HepG2 (cell line): ENCODE results near the gene IL27RA. TPM values are rescaled to one million over a fixed set of nuclear protein-coding genes. Genes with fewer than 3 reads are reported as not detected.

ENCODE experiments used
- CEBPB ChIP-seq: IDR thresholded peaks from 2 replicates; pipeline ENCODE4 v1.6.1; 2011; ENCODE audit warnings: low read depth, low read length, improper control_type of control experiment, borderline replicate concordance
- KAT8 ChIP-seq: IDR thresholded peaks from 2 replicates; pipeline ENCODE4 v1.6.1; 2016; ENCODE audit warnings: missing genetic modification reagents, missing compliant biosample characterization
- LBX2 ChIP-seq: sonication (generic); formaldehyde crosslinking; IDR thresholded peaks from 2 replicates; pipeline ENCODE4 v1.5.0; 2020; ENCODE audit warnings: missing genetic modification reagents, mild to moderate bottlenecking, borderline replicate concordance
- MED1 ChIP-seq: sonication (generic); formaldehyde crosslinking; IDR thresholded peaks from 2 replicates; pipeline ENCODE4 v1.4.0; 2020; ENCODE audit warnings: missing genetic modification reagents
- MED13 ChIP-seq: sonication (generic); formaldehyde crosslinking; IDR thresholded peaks from 2 replicates; pipeline ENCODE4 v1.5.0; 2020; ENCODE audit warnings: missing genetic modification reagents
- ZBTB40 ChIP-seq, 2 experiments: fragments of 450-650 bp in 1 of 2; sonication (generic) in 1 of 2; formaldehyde crosslinking in 1 of 2; IDR thresholded peaks; 2 replicates each; pipeline versions ENCODE4 v1.6.1 to v1.8.0; 2016 to 2022; ENCODE audit warnings: antibody characterized with exemption in 1 of 2, mild to moderate bottlenecking in 1 of 2, missing genetic modification reagents in 1 of 2
- ZHX1 ChIP-seq: sonication (generic); formaldehyde crosslinking; IDR thresholded peaks from 2 replicates; pipeline ENCODE4 v1.8.1; 2022; ENCODE audit warnings: low read depth, mild to moderate bottlenecking, missing genetic modification reagents
- ZNF557 ChIP-seq: sonication (generic); formaldehyde crosslinking; IDR thresholded peaks from 2 replicates; pipeline ENCODE4 v1.4.0; 2020; ENCODE audit warnings: missing genetic modification reagents
- ZNF564 ChIP-seq: sonication (generic); formaldehyde crosslinking; IDR thresholded peaks from 2 replicates; pipeline ENCODE4 v1.8.1; 2023; ENCODE audit warnings: mild to moderate bottlenecking, missing genetic modification reagents
- polyA plus RNA-seq, 8 experiments: library from polyadenylated mRNA; depleted of rRNA in 3 of 8; stranded (reverse) in 7 of 8; unstranded in 1 of 8; fragments of >200 nt; fragmentation: Illumina TruSeq in 4 of 8; extraction: Trizol in 4 of 8; gene quantifications; 2 replicates each; pipeline versions ENCODE4 v1.2.1 to v1.2.3, GENCODE V29; 2011 to 2016; ENCODE audit warnings: low read depth in 4 of 8, missing spikeins in 1 of 8, mixed read lengths in 1 of 8; ENCODE audit not compliant: insufficient read depth in 1 of 8
- total RNA-seq, 5 experiments: library from RNA; depleted of rRNA; stranded (reverse); fragments of >200 nt; fragmentation: Illumina TruSeq; extraction: Trizol; gene quantifications; 2 replicates each; pipeline ENCODE4 v1.2.3, GENCODE V29; 2016; ENCODE audit warnings: low read depth in 1 of 5
- TF ChIP-seq, protein P1 (sequence below): IDR thresholded peaks from 2 replicates; pipeline ENCODE4 v1.6.1; 2016; ENCODE audit warnings: missing compliant biosample characterization, missing genetic modification reagents, borderline replicate concordance
- TF ChIP-seq, protein P2 (sequence below): sonication (generic); formaldehyde crosslinking; IDR thresholded peaks from 2 replicates; pipeline ENCODE4 v1.8.0; 2022; ENCODE audit warnings: missing genetic modification reagents, low read depth, mild to moderate bottlenecking, borderline replicate concordance
- TF ChIP-seq, protein P3 (sequence below): IDR thresholded peaks from 2 replicates; pipeline ENCODE4 v1.6.1; 2018; ENCODE audit warnings: missing genetic modification reagents, mild to moderate bottlenecking, missing compliant biosample characterization

The IL27RA gene
- total and polyA plus RNA-seq, 2 of the 13 experiments (the other 11 are each of a cell fraction or from before 2014, with no cell fraction given), result 3.5 to 8.1 TPM

GRCh38 chr19:14059652-14060155 lies 28.1 kb downstream of the IL27RA start (continued):
- no peak for TF ChIP-seq ZBTB40 (IDR thresholded peaks at IDR 0.05)
- no peak for TF ChIP-seq ZBTB40 (CRISPR knock-in tag; IDR thresholded peaks at IDR 0.05)
- TF ChIP-seq ZHX1, result 0 out of 2 replicates have a peak, but pooled peaks have one; percentile 24
- TF ChIP-seq MED13, result no peak
- TF ChIP-seq KAT8, result no peak
- TF ChIP-seq LBX2 (CRISPR knock-in tag), result no peak; the same call in 1 of the 2 replicates
- peak; percentile 41; the same call in 1 of the 2 replicates for TF ChIP-seq CEBPB
- TF ChIP-seq ZNF564 (CRISPR knock-in tag), result no peak
- TF ChIP-seq, protein P1, sequence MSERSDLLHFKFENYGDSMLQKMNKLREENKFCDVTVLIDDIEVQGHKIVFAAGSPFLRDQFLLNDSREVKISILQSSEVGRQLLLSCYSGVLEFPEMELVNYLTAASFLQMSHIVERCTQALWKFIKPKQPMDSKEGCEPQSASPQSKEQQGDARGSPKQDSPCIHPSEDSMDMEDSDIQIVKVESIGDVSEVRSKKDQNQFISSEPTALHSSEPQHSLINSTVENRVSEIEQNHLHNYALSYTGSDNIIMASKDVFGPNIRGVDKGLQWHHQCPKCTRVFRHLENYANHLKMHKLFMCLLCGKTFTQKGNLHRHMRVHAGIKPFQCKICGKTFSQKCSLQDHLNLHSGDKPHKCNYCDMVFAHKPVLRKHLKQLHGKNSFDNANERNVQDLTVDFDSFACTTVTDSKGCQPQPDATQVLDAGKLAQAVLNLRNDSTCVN (CRISPR knock-in tag), result peak; percentile 63; the same call in 1 of the 2 replicates
- TF ChIP-seq, protein P2, sequence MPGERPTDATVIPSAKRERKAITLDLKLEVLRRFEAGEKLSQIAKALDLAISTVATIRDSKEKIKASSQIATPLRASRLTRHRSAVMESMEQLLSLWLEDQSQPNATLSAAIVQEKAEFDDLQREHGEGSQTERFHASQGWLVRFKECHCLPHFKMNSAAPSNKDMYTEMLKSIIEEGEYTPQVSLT (CRISPR knock-in tag), result no peak
- TF ChIP-seq, protein P3, sequence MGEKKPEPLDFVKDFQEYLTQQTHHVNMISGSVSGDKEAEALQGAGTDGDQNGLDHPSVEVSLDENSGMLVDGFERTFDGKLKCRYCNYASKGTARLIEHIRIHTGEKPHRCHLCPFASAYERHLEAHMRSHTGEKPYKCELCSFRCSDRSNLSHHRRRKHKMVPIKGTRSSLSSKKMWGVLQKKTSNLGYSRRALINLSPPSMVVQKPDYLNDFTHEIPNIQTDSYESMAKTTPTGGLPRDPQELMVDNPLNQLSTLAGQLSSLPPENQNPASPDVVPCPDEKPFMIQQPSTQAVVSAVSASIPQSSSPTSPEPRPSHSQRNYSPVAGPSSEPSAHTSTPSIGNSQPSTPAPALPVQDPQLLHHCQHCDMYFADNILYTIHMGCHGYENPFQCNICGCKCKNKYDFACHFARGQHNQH (CRISPR knock-in tag), result 0 out of 2 replicates have a peak, but pooled peaks have one; percentile 35
- peak; percentile 18; the same call in 1 of the 2 replicates for TF ChIP-seq MED1 (CRISPR knock-in tag)
- TF ChIP-seq ZNF557, result no peak
